GM12878 (cell line): ENCODE data around the gene ZNF462. TPM values are rescaled to one million over a fixed set of nuclear protein-coding genes. Genes with fewer than 3 reads are reported as not detected.

Experiments
- ATAC-seq: fragments of 200-7000 bp; cut with Tn5 transposase; 3 replicates; pipeline ENCODE4 v1.9.1; 2020; ENCODE audit warnings: mild to moderate bottlenecking, moderate library complexity
- BruUV-seq: library from RNA; stranded (reverse); fragments of 400-500 nt; replicated peaks from 2 replicates; lab custom pipeline; 2021; lab: Mats Ljungman, UMichigan
- CTCF ChIA-PET: fragments of 300-600 bp; sonication (Branson Sonifier 250); formaldehyde crosslinking; extraction: SDS; loops from one replicate; lab custom pipeline; 2021; ENCODE audit warnings: inconsistent platforms; lab: Yijun Ruan, JAX
- POLR2A ChIA-PET: fragments of 350-600 bp; formaldehyde crosslinking; extraction: SDS; loops from one replicate; lab custom pipeline; 2021; ENCODE audit warnings: inconsistent platforms; lab: Charles Lee
- RAD21 ChIA-PET: fragments of 300-600 bp; sonication (Branson Sonifier 250); formaldehyde crosslinking; loops from one replicate; lab custom pipeline; 2023; ENCODE audit warnings: antibody characterized with exemption; ENCODE audit not compliant: unreplicated experiment; lab: Charles Lee
- SMC1A ChIA-PET: fragments of 300-600 bp; sonication (Branson Sonifier 250); formaldehyde crosslinking; loops from one replicate; lab custom pipeline; 2023; ENCODE audit not compliant: unreplicated experiment, uncharacterized antibody; lab: Charles Lee
- DNase-seq: peaks from one replicate; pipeline ENCODE4 v3.0.0-alpha.2; 2011; ENCODE audit warnings: low read depth, low spot score
- FAIRE-seq: peaks from 3 replicates; lab custom pipeline; 2011; peaks lifted over from hg19 to GRCh38; lab: Jason Lieb, UNC
- H2AFZ ChIP-seq: 2 replicates; pipeline ENCODE4 v1.6.0; 2011; ENCODE audit warnings: low read depth, low read length, control low read depth; ENCODE audit not compliant: control insufficient read depth
- H3K27ac ChIP-seq: 2 replicates; pipeline ENCODE4 v1.5.1; 2011; ENCODE audit warnings: control low read depth; ENCODE audit not compliant: control insufficient read depth, insufficient read depth
- H3K27me3 ChIP-seq, 2 experiments: replicated peaks in 1 of 2; 2 replicates each; pipeline versions ENCODE4 v1.6.0 to v1.6.1; 2011; ENCODE audit warnings: low read length in 1 of 2; ENCODE audit not compliant: control insufficient read depth in 2 of 2, insufficient read depth in 2 of 2
- H3K36me3 ChIP-seq, 2 experiments: 2 replicates each; pipeline ENCODE4 v1.5.1; 2011; ENCODE audit warnings: low read length in 1 of 2; ENCODE audit not compliant: control insufficient read depth in 2 of 2, insufficient read depth in 2 of 2
- H3K4me1 ChIP-seq: 2 replicates; pipeline ENCODE4 v1.6.1; 2011; ENCODE audit warnings: mild to moderate bottlenecking, low read length, moderate library complexity, mixed read lengths; ENCODE audit not compliant: control insufficient read depth, insufficient read depth
- H3K4me2 ChIP-seq: 2 replicates; pipeline ENCODE4 v1.6.0; 2011; ENCODE audit warnings: control low read depth; ENCODE audit not compliant: control insufficient read depth, insufficient read depth
- H3K4me3 ChIP-seq: fragments of 200-600 bp; sonication (generic); 2 replicates; pipeline ENCODE4 v1.5.1; 2016
- H3K79me2 ChIP-seq: 2 replicates; pipeline ENCODE4 v1.6.0; 2011; ENCODE audit warnings: low read length; ENCODE audit not compliant: control insufficient read depth, insufficient read depth
- H3K9ac ChIP-seq: 2 replicates; pipeline ENCODE4 v1.8.0; 2011; ENCODE audit warnings: low read length, control low read depth, mixed read lengths; ENCODE audit not compliant: control insufficient read depth, insufficient read depth
- H3K9me3 ChIP-seq: replicated peaks from 3 replicates; pipeline ENCODE4 v1.5.1; 2011; ENCODE audit warnings: mild to moderate bottlenecking, low read length; ENCODE audit not compliant: control insufficient read depth, insufficient read depth
- H4K20me1 ChIP-seq: 2 replicates; pipeline ENCODE4 v1.6.0; 2011; ENCODE audit not compliant: control insufficient read depth, insufficient read depth
- ASH2L ChIP-seq: fragments of 300-600, 200-600 bp; sonication (generic); IDR thresholded peaks from 2 replicates; pipeline ENCODE4 v1.6.1; 2017; ENCODE audit warnings: low read depth, mild to moderate bottlenecking, borderline replicate concordance
- ATF3 ChIP-seq: IDR thresholded peaks from 2 replicates; pipeline ENCODE4 v1.6.1; 2011; ENCODE audit warnings: low read depth, mild to moderate bottlenecking, low read length, moderate library complexity, borderline replicate concordance; ENCODE audit errors: extremely low read depth
- ATF7 ChIP-seq: fragments of 450-650 bp; IDR thresholded peaks from 2 replicates; pipeline ENCODE4 v1.6.1; 2016; ENCODE audit warnings: low read depth, mild to moderate bottlenecking
- BCL11A ChIP-seq: IDR thresholded peaks from 2 replicates; pipeline ENCODE4 v1.6.1; 2011; ENCODE audit warnings: low read depth, low read length
- E2F8 ChIP-seq: fragments of 450-650 bp; IDR thresholded peaks from 2 replicates; pipeline ENCODE4 v1.6.1; 2018; ENCODE audit warnings: mild to moderate bottlenecking, low read depth, moderate library complexity; ENCODE audit not compliant: partially characterized antibody
- GATAD2B ChIP-seq: fragments of 450-650 bp; conservative IDR thresholded peaks from 2 replicates; pipeline ENCODE4 v1.6.1; 2017; ENCODE audit warnings: low read depth, mild to moderate bottlenecking, moderate library complexity
- IRF4 ChIP-seq: IDR thresholded peaks from 2 replicates; pipeline ENCODE4 v1.6.1; 2011; ENCODE audit warnings: low read depth, low read length
- MLLT1 ChIP-seq: fragments of 450-650 bp; IDR thresholded peaks from 2 replicates; pipeline ENCODE4 v1.6.1; 2016; ENCODE audit warnings: mild to moderate bottlenecking
- NFIC ChIP-seq: IDR thresholded peaks from 2 replicates; pipeline ENCODE4 v1.6.1; 2012; ENCODE audit warnings: low read depth, mild to moderate bottlenecking, inconsistent platforms, low read length, moderate library complexity
- PAX5 ChIP-seq: IDR thresholded peaks from 2 replicates; pipeline ENCODE4 v1.6.1; 2011; ENCODE audit warnings: low read depth, low read length, borderline replicate concordance
- POU2F2 ChIP-seq: IDR thresholded peaks from 3 replicates; pipeline ENCODE4 v1.6.1; 2011; ENCODE audit warnings: low read depth, mild to moderate bottlenecking, low read length, borderline replicate concordance
- SKIL ChIP-seq: fragments of 450-650 bp; IDR thresholded peaks from 2 replicates; pipeline ENCODE4 v1.6.1; 2017; ENCODE audit warnings: mild to moderate bottlenecking, low read depth, inconsistent platforms; ENCODE audit not compliant: poor library complexity, severe bottlenecking
- SP1 ChIP-seq: IDR thresholded peaks from one replicate; pipeline ENCODE4 v1.6.1; 2011; ENCODE audit warnings: low read depth, low read length
- SUPT20H ChIP-seq: IDR thresholded peaks from 2 replicates; pipeline ENCODE4 v1.6.1; 2011; ENCODE audit warnings: low read depth, mild to moderate bottlenecking, low read length, moderate library complexity, borderline replicate concordance; ENCODE audit not compliant: control insufficient read depth
- ZBED1 ChIP-seq: IDR thresholded peaks from 2 replicates; pipeline ENCODE4 v1.6.1; 2016; ENCODE audit warnings: borderline replicate concordance
- WGBS: methylation state at CpG from one replicate; pipeline ENCODE4 v1.1.6; 2016; ENCODE audit warnings: low lambda C conversion rate; ENCODE audit not compliant: insufficient replicate concordance, insufficient coverage; ENCODE audit errors: missing lambda C conversion rate; 5-methylcytosine and 5-hydroxymethylcytosine counted together
- in situ Hi-C: fragments of 300-500 bp; cut with MboI; formaldehyde crosslinking; loops from 9 replicates; pipeline ENCODE4 v1.14.3; 2018; ENCODE audit warnings: mixed read lengths
- intact Hi-C: fragments of 100-400 bp; cut with micrococcal nuclease; formaldehyde crosslinking; loops from one replicate; pipeline ENCODE4 v1.14.2; 2022; ENCODE audit not compliant: unreplicated experiment
- polyA plus RNA-seq, 11 experiments: library from polyadenylated mRNA; depleted of rRNA in 4 of 11; unstranded in 6 of 11; stranded (reverse) in 5 of 11; fragments of >200 nt; fragmentation: Nextera tagmentation in 4 of 11; fragmentation: Illumina TruSeq in 1 of 11; extraction: Ambion mirVana in 4 of 11; extraction: Trizol in 1 of 11; gene quantifications; 1 replicate in 1 of 11; 2 replicates in 10 of 11; pipeline versions ENCODE4 v1.2.1 to v1.2.3, GENCODE V29; 2011 to 2016; ENCODE audit warnings: inconsistent platforms in 2 of 11, missing spikeins in 2 of 11, low read depth in 1 of 11
- total RNA-seq, 4 experiments: library from RNA; depleted of rRNA in 3 of 4; stranded (reverse); fragments of >200 nt in 3 of 4; fragmentation: Illumina TruSeq in 1 of 4; extraction: Trizol in 1 of 4; gene quantifications; 2 replicates each; pipeline versions ENCODE4 v1.2.1 to v1.2.3, GENCODE V29; 2013 to 2021

The ZNF462 gene
- total and polyA plus RNA-seq, 10 of the 15 experiments (the other 5 are each of a cell fraction or from before 2014, with no cell fraction given) = 0.27 to 13.7 (median 0.55) TPM

- TF ChIP-seq E2F8 = no peak
Observed at GRCh38 chr9:106970976-106971457, 108.1 kb downstream of the ZNF462 start (continued).

- ChIA-PET RAD21 (no interaction called here), CTCF (interaction anchor here (1.4 kb wide), 1 partner anchor 45 kb away, joined by 3 read pairs; no protein-coding TSS in a partner anchor), SMC1A (interaction anchor here (1.0 to 1.5 kb wide), 5 partner anchors 9 to 276 kb away, joined by 3 to 7 read pairs (median 4); no protein-coding TSS in a partner anchor), POLR2A (no interaction called here)
- Histone ChIP-seq H3K9ac (no peak overlapping the region), H4K20me1 (no peaks in the 10 kb centered on the region), H3K79me2 (no peaks in the 10 kb centered on the region), H2AFZ (no peak overlapping the region), H3K36me3 (peaks cover 0 to 4% of the 10 kb centered on the region in 2 experiments; a peak in 2 of 4 replicates), H3K27me3 (no peaks in the 10 kb centered on the region), H3K9me3 (no peaks in the 10 kb centered on the region; the same call in 2 of the 3 replicates), H3K4me1 (no peaks in the 10 kb centered on the region), H3K27ac (no peak overlapping the region), H3K4me2 (no peak overlapping the region), H3K4me3 (no peak overlapping the region)
- no peak for ATAC-seq
- intact Hi-C loops (no loop called here), in situ Hi-C loops (no loop called here)
- 33% methylated on average over 9 of the region's 9 CpGs for WGBS
- no peak for FAIRE-seq
- DNase-seq = no peak
- no TSS peak for BruUV-seq
- TF ChIP-seq IRF4 (no peak), ASH2L (no peak), SUPT20H (no peak), SKIL (no peak), MLLT1 (no peak), GATAD2B (no peak), POU2F2 (no peak), NFIC (no peak), ATF7 (no peak), BCL11A (no peak), SP1 (no peak), ATF3 (no peak), PAX5 (no peak), ZBED1 (no peak)
Observed at GRCh38 chr9:106972082-106972481, 109.1 kb downstream of the ZNF462 start.
